ENCODE results near the gene LRRC63. TPM values are rescaled to one million over a fixed set of nuclear protein-coding genes. Genes with fewer than 3 reads are reported as not detected.

Gene LRRC63
- total RNA-seq, 1 donor from 2014 or later = 0.37 TPM

- no peaks in the 10 kb centered on the region for H3K27me3 Mint-ChIP-seq (ENCODE audit: low read depth)
- no peak for TF ChIP-seq CTCF (conservative IDR thresholded peaks at IDR 0.05)
- DNase-seq (ENCODE audit: low read depth, low spot score) = no peak
- no peak overlapping the region for H3K27ac Mint-ChIP-seq (ENCODE audit: unreplicated experiment)
- peaks cover 36% of the 10 kb centered on the region for H3K4me1 Mint-ChIP-seq
- H3K9me3 Mint-ChIP-seq = peaks cover 3% of the 10 kb centered on the region
- no peak overlapping the region for H3K4me3 Mint-ChIP-seq
- peaks cover 2% of the 10 kb centered on the region for H3K36me3 Mint-ChIP-seq (ENCODE audit: low read depth)
Measured at GRCh38 chr13:46181377-46181839, 30.3 kb upstream of the LRRC63 start.

- no peak for TF ChIP-seq CTCF (conservative IDR thresholded peaks at IDR 0.05)
- no peak within 1 kb of the TSS for H3K27ac Mint-ChIP-seq (ENCODE audit: unreplicated experiment)
- H3K4me3 Mint-ChIP-seq = no peak within 1 kb of the TSS
- no peak for DNase-seq (ENCODE audit: low read depth, low spot score)
- H3K27me3 Mint-ChIP-seq (ENCODE audit: low read depth) = no peaks in the 10 kb centered on the region
- peaks cover 2% of the 10 kb centered on the region for H3K36me3 Mint-ChIP-seq (ENCODE audit: low read depth)
- peaks cover 30% of the 10 kb centered on the region for H3K4me1 Mint-ChIP-seq
- H3K9me3 Mint-ChIP-seq = peaks cover 3% of the 10 kb centered on the region
Measured at GRCh38 chr13:46181840-46182490, 29.8 kb upstream of the LRRC63 start, which contains the start of gene LCP1. LCP1 (minus strand) TSS chr13:46182177; CDS start chr13:46159662, 22,515 bp downstream.

- Mint-ChIP-seq H3K27ac (ENCODE audit: unreplicated experiment) (no peak overlapping the region), H3K4me3 (no peak overlapping the region), H3K27me3 (ENCODE audit: low read depth) (no peaks in the 10 kb centered on the region), H3K4me1 (peaks cover 29% of the 10 kb centered on the region), H3K36me3 (ENCODE audit: low read depth) (peaks cover 2% of the 10 kb centered on the region), H3K9me3 (peaks cover 3% of the 10 kb centered on the region)
- TF ChIP-seq CTCF (conservative IDR thresholded peaks at IDR 0.05) = no peak
- no peak for DNase-seq (ENCODE audit: low read depth, low spot score)
Measured at GRCh38 chr13:46182491-46182877, 29.2 kb upstream of the LRRC63 start.

GRCh38 chr13:46183018-46183946 lies 28.4 kb upstream of the LRRC63 start:
- no peaks in the 10 kb centered on the region for H3K27me3 Mint-ChIP-seq (ENCODE audit: low read depth)
- H3K27ac Mint-ChIP-seq (ENCODE audit: unreplicated experiment) = peak overlapping the region; percentile 24
- H3K4me1 Mint-ChIP-seq = peaks cover 25% of the 10 kb centered on the region
- no peak for DNase-seq (ENCODE audit: low read depth, low spot score)
- peaks cover under 1% of the 10 kb centered on the region for H3K9me3 Mint-ChIP-seq
- H3K36me3 Mint-ChIP-seq (ENCODE audit: low read depth) = peaks cover 2% of the 10 kb centered on the region
- no peak overlapping the region for H3K4me3 Mint-ChIP-seq
- TF ChIP-seq CTCF (conservative IDR thresholded peaks at IDR 0.05) = no peak

- Mint-ChIP-seq H3K9me3 (no peaks in the 10 kb centered on the region), H3K36me3 (ENCODE audit: low read depth) (peaks cover under 1% of the 10 kb centered on the region), H3K27me3 (ENCODE audit: low read depth) (no peaks in the 10 kb centered on the region), H3K27ac (ENCODE audit: unreplicated experiment) (no peak overlapping the region), H3K4me1 (peaks cover 21% of the 10 kb centered on the region), H3K4me3 (no peak overlapping the region)
- peak; percentile 33 for DNase-seq (ENCODE audit: low read depth, low spot score)
- TF ChIP-seq CTCF (conservative IDR thresholded peaks at IDR 0.05) = peak; percentile 59
Measured at GRCh38 chr13:46184277-46184699, 27.4 kb upstream of the LRRC63 start.

Data from neural crest cell (in vitro differentiated cells).